Lower lobe of right lung (tissue), 2 donors: ENCODE measurements around the gene LRRC47. TPM values are rescaled to one million over a fixed set of nuclear protein-coding genes. Genes with fewer than 3 reads are reported as not detected.

Source experiments
- ATAC-seq, 2 donors: fragments of 200-7000 bp; cut with Tn5 transposase; one replicate each; pipeline ENCODE4 v1.9.1; 2020 to 2022; ENCODE audit warnings: mild to moderate bottlenecking in 2 of 2, moderate library complexity in 2 of 2
- DNase-seq: peaks from one replicate; pipeline ENCODE4 v3.0.0-alpha.2; 2020
- H3K27ac ChIP-seq: fragments of 200-600 bp; one replicate; pipeline ENCODE4 v1.8.0; 2022
- H3K27me3 ChIP-seq: fragments of 200-600 bp; one replicate; pipeline ENCODE4 v1.8.0; 2022; ENCODE audit warnings: low read depth
- H3K36me3 ChIP-seq: fragments of 200-600 bp; one replicate; pipeline ENCODE4 v1.8.0; 2022; ENCODE audit warnings: mild to moderate bottlenecking
- H3K4me1 ChIP-seq: fragments of 200-600 bp; one replicate; pipeline ENCODE4 v1.8.0; 2022
- H3K4me3 ChIP-seq: fragments of 200-600 bp; one replicate; pipeline ENCODE4 v1.8.0; 2022; ENCODE audit warnings: mild to moderate bottlenecking
- H3K9me3 ChIP-seq: fragments of 200-600 bp; one replicate; pipeline ENCODE4 v1.8.0; 2022
- CTCF ChIP-seq: fragments of 200-600 bp; IDR thresholded peaks from one replicate; pipeline ENCODE4 v1.8.0; 2022; ENCODE audit warnings: antibody characterized with exemption, mild to moderate bottlenecking
- intact Hi-C: fragments of 100-400 bp; cut with DNase I; formaldehyde crosslinking; loops from one replicate; pipeline ENCODE4 v1.11.0; 2022
- total RNA-seq: library from RNA; stranded (reverse); fragmentation: NEBNext Ultra II Directional; extraction: Animal tissue kit (Norgen Biotek cat#: 25700); gene quantifications from one replicate; pipeline ENCODE4 v1.2.1, GENCODE V29; 2021
- donor health status: DM: no; HTN: yes; CAD: no; lungs with severe emphysema.

LRRC47 gene
- total RNA-seq, 1 donor from 2014 or later: 34.4 TPM

- Histone ChIP-seq H3K27me3 (peaks cover 6% of the 10 kb centered on the region), H3K36me3 (peaks cover 23% of the 10 kb centered on the region)
Measured at GRCh38 chr1:3731583-3732433, 64.5 kb downstream of the LRRC47 start.

GRCh38 chr1:3730543-3731247 lies 65.6 kb downstream of the LRRC47 start:
- H3K9me3 ChIP-seq: no peaks in the 10 kb centered on the region
- no peak overlapping the region for H3K4me3 ChIP-seq
- no peak overlapping the region for H3K27ac ChIP-seq
- TF ChIP-seq CTCF: no peak
- H3K4me1 ChIP-seq: no peaks in the 10 kb centered on the region
- peaks cover 6% of the 10 kb centered on the region for H3K27me3 ChIP-seq
- DNase-seq (no peak), ATAC-seq (no peak)
- H3K36me3 ChIP-seq: peaks cover 11% of the 10 kb centered on the region
- intact Hi-C loops: no loop called here

More at GRCh38 chr1:3731583-3732433, 64.5 kb downstream of the LRRC47 start:
- Histone ChIP-seq H3K4me1 (no peaks in the 10 kb centered on the region), H3K4me3 (no peak overlapping the region), H3K9me3 (no peaks in the 10 kb centered on the region), H3K27ac (no peak overlapping the region)
- intact Hi-C loops: no loop called here
- no peak for TF ChIP-seq CTCF
- ATAC-seq (no peak), DNase-seq (no peak)

GRCh38 chr1:3729594-3730542 lies 66.4 kb downstream of the LRRC47 start:
- intact Hi-C loops: no loop called here
- Histone ChIP-seq H3K27ac (no peak overlapping the region), H3K9me3 (no peaks in the 10 kb centered on the region), H3K27me3 (peaks cover 6% of the 10 kb centered on the region), H3K36me3 (peaks cover 3% of the 10 kb centered on the region), H3K4me3 (no peak overlapping the region), H3K4me1 (no peaks in the 10 kb centered on the region)
- TF ChIP-seq CTCF: no peak
- DNase-seq: no peak
- ATAC-seq: no peak

Other genes with a start within 250 kb of the LRRC47 start
- 57.1 TPM for gene MEGF6, start 185.0 kb downstream of the LRRC47 start, total RNA-seq
- 46.1 TPM for gene TPRG1L, start 171.5 kb downstream of the LRRC47 start, total RNA-seq
- 22.5 TPM for gene WRAP73, start 146.4 kb downstream of the LRRC47 start, total RNA-seq
- gene TP73, start 144.0 kb downstream of the LRRC47 start, total RNA-seq: 3.6 TPM
- not detected for gene CCDC27, start 44.0 kb downstream of the LRRC47 start, total RNA-seq
- gene SMIM1, start 23.7 kb downstream of the LRRC47 start, total RNA-seq: 8.5 TPM
- 53.9 TPM for gene CEP104, start 60.7 kb upstream of the LRRC47 start, total RNA-seq
- gene DFFB, start 61.0 kb upstream of the LRRC47 start, total RNA-seq: 10.6 TPM
- gene C1orf174, start 103.8 kb upstream of the LRRC47 start, total RNA-seq: 19.8 TPM